GM18870 (cell line): ENCODE measurements around the gene ZNF407.

Experiments used
- ATAC-seq: cut with Tn5 transposase; IDR thresholded peaks from one replicate; pipeline ENCODE4 v1.9.1; 2021; ENCODE audit warnings: moderate library complexity; ENCODE audit not compliant: unreplicated experiment

ZNF407 gene

GRCh38 chr18:74579496-74580065 is 18.1 kb upstream of the ZNF407 start:
- ATAC-seq: no peak

DNA sequence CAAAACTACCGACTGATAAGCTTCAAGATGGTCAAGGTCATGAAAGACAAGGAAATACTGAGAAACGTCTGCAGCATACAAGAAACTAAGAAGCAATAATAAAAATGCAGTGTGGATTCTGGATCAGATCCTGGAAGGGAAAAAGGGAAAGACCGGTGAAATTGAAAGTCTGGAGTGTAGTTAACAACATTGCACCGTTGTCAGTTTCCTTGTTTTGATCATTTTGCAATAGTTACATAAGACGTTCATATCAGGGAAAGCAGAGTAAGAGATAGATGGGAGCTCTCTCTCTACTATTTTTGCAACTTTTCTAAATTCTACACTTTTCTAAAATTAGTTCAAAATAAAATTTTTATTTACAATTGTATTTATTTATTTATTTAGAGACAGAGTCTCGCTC is 15.0 kb upstream of the ZNF407 start:
- ATAC-seq: no peak

- no peak for ATAC-seq
Observed at GRCh38 chr18:74587441-74587840, 10.2 kb upstream of the ZNF407 start.

- no peak for ATAC-seq
Observed at GRCh38 chr18:74589021-74589420, 8.6 kb upstream of the ZNF407 start.

- no peak for ATAC-seq
Observed at GRCh38 chr18:74589811-74590210, 7.9 kb upstream of the ZNF407 start.

- ATAC-seq: no peak
Observed at GRCh38 chr18:74590671-74591070, 7.0 kb upstream of the ZNF407 start.

DNA sequence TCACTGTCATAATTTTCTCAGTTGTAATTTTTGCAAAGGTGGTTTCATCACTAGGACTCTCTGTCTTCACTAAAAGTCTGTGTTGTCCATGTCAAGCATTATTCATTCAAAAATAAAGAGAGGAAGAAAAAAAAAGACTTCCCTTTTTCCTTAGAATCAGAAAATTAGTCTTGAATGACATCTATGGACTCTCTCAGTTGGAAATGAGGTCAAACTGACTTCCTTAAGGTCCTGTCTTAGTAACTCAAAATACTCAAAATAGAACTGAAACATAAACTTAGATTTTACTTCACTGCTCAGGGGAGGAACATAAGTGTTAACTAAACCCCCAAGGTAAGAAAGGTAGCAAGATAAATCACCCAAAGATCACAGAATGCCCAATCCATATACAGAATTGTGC is 2.2 kb upstream of the ZNF407 start:
- ATAC-seq: peak; percentile 27

DNA sequence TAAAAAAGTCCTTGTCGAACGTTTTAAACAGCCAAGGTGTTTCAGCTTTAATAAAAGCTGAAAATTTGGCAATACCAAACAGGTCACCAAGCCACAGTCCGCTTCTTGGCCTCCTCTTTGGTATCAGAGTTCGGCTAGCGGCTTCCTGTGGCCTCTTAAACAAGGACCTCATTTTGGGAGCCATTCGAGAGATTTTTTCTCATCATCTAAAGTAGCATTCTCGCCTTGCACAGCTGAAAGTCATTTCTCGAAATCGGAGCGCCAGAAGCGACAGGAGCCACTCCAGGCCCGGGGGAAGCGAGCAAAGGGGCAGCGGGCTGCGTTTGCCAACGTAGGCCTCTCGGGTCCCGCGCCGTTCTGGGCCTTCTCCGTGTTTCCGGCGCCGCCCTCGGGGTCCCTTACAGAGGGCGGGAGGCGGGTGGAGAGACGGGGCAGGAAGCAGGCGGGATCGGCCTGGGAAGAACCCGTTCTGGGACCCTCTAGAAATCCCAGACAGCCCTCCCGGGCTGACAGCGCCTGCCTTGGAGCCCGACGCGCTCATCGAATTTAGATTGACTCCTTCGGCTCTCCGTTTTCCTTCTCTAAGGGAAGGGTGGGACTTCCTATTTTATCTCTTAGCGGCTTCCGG is 522 bp upstream of the ZNF407 start:
- ATAC-seq: peak; percentile 38

- peak; percentile 49 for ATAC-seq
Observed at GRCh38 chr18:74598350-74599001, 806 bp downstream of the ZNF407 start.

GRCh38 chr18:74604361-74604760 is 6.7 kb downstream of the ZNF407 start:
- no peak for ATAC-seq

DNA sequence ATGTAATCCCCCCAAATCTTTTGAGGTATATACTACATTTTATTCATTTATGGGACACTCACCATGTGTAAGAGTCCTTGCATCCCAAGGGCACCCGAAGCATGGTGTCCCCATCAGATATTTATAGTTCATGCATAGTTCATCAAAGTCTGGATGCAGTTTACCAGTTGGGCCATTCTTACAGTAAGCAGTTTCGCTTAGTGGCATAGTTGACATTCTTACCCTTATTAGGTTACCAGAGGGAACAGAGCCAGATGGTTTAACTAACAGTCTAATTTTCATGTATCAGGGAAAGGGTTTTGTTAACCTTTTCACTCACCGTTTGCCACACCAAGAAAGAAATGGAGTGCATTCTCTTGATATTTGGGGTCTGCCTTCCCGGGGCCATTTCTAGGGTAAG is 7.1 kb downstream of the ZNF407 start:
- no peak for ATAC-seq

DNA sequence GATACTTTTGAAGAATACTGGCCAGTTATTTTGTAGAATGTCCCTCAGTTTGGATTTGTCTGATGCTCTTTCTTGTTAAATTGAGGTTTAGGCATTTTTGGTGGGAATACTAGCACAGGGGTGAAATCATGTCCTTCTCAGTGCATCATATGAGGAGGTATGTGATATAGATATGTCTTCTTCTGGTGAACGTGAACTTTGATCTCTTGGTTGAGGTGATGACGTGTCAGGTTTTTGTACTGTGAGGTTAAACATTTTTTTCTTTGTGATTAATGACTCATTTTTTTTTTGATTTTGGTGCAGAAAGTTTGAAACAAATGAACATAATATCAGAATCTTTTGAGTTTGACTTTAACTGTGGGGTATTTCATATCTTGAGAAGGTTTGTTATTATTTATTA is 11.0 kb downstream of the ZNF407 start:
- no peak for ATAC-seq

- no peak for ATAC-seq
Observed at GRCh38 chr18:74609535-74609934, 11.9 kb downstream of the ZNF407 start.

GRCh38 chr18:74610051-74610615 is 12.5 kb downstream of the ZNF407 start:
- no peak for ATAC-seq

DNA sequence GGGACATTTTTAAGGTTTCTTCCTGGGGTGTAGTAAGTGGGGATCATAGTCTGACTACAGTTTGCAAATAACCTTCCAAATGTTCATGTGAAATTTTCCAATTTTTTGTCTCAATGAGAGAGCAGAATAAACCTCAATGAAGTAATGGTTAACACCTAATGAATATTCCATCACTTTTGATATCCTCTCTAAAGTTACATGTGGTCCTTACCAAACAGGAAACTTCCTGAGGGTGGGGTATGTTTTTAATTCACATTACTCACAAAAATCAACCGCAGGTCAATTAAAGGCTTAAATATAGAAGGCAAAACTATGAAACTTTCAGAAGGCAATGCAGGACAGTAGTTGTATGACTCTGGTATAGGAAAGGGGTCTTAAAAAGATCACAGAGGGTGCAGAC is 13.2 kb downstream of the ZNF407 start:
- no peak for ATAC-seq

GRCh38 chr18:74611765-74612164 is 14.1 kb downstream of the ZNF407 start:
- no peak for ATAC-seq

- no peak for ATAC-seq
Observed at GRCh38 chr18:74613381-74613780, 15.7 kb downstream of the ZNF407 start.

DNA sequence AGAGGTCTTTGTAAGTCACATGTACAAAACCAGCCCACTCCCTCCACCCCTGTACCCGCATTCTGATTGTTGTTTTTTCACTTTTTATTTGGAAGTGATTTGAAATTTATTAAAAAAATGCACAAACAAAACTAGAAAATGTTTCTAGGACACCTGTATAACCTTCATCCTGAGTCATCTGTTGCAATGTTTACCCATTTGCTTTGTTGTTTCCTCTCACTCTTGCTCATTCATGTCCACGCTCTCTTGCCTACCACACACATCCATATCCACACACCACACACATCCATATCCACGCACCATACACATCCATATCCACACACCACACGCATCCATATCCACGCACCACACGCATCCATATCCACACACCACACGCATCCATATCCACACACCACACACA is 18.8 kb downstream of the ZNF407 start:
- ATAC-seq: no peak

- ATAC-seq: no peak
Observed at GRCh38 chr18:74617486-74617885, 19.8 kb downstream of the ZNF407 start.

GRCh38 chr18:74622072-74622471 is 24.4 kb downstream of the ZNF407 start:
- ATAC-seq: no peak

DNA sequence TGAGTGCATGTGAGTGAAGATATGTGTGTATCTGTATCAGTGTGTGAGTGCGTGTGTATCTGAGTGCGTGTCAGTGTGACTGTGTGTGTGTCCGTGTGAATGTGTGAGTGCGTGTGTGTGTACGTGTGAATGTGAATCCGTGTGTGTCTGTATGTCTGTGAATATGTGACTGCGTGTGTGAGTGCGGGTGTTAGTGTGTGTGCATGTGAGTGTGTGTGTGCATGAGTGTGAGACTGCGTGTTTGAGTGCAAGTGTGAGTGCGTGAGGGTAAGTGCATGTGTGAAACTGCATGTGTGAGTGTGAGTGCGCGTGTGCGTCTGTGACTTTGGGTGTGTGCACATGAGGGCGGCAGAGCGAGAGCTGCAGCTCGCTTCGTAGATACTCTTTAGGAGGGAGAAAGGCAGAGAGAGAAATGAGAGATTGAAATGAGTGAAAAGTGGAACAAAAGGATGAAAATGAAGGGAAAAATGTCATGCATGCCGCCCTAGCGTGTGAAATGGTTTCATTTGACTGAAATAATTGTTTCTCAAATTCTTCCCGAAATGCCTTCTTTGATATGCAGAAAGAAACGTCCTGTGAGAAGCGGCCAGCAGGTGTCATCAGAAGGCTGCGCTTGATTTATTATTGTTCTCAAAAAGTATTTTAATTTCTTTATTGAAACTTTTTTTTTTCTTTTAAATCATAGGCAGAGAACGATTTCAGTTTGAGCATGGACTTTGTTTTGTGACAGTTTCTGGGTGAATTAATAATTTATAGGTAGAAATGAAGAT is 25.6 kb downstream of the ZNF407 start:
- ATAC-seq: no peak

DNA sequence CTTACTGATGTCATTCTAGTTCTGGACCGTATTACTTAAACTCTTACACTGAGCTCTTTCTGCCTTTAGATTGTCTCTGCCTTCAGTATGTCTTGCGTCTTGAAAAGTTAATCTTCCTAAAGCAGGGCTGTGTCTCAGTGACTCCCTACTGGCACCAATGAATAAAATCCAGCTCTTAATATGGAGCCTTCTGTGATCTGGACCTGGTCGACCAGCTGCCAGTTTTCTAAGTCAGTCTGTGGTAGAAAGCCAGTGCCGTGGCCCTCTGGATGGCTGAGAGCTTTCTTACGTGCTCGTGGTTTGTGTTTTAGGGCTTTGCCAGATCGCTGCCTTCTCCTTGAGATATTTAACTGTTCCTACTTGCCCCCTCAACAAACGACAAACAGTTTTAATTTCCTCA is 26.8 kb downstream of the ZNF407 start:
- no peak for ATAC-seq
